Activated CD8-positive, alpha-beta memory T cell treated with anti-CD3 and anti-CD28 coated beads for 48 hours (primary cell): ENCODE data around the gene S100B.
"Not testable (repeated sequence)": the region's sequence is repeated elsewhere in the genome, so short reads cannot be mapped to it uniquely, and the experiment has no call there.

Experiments
- DNase-seq, 3 experiments: peaks; one replicate each; pipeline ENCODE4 v3.0.0-alpha.2; 2020; ENCODE audit warnings: low read depth in 2 of 3, low spot score in 2 of 3

S100B gene

DNA sequence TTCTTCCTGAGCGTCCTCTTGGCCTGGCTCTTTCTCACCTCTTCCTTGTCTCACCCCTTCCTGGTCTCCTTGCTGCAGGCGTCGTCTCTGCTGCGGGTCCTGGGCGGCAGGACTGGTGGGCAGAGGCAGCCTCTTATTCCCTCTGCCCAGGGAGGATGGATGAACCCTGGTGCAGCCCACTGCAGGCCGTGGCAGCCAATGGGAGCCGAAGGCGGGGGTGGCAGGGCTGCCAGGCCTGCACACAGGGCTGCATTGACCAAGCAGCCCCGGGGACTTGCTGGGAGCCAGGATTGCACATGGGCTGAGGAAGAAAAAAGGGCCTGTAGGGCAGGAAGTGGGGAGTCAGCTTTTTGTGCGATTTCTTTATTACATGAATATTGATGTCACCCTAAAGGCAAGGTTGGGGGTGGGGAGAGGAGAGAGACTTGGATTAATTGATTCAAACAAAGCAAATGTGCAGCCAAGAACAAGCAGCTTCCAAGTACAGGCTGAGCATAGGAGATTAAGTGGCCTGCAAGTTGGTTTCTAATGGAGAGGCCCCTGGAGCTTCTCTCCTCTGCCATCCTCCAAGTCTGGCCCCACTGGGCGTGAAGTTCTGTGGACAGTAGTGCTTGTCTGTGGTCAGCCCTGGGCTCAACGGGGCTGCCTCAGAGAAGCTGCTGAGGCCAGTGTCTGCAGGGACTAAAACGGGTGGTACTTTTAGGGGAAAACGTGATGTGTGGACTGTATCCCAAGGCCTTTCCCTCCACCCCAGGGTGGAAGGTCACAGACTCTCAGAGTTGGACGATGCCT lies at the start of gene S100B:
TSS of gene S100B (minus strand) at position 108 of the 792 bp plus-strand sequence. CDS start 2,667 bp downstream, outside the sequence.
- DNase-seq: no peak

GRCh38 chr21:46651121-46651520 lies 46.2 kb upstream of the S100B start:
- no peak for DNase-seq

DNA sequence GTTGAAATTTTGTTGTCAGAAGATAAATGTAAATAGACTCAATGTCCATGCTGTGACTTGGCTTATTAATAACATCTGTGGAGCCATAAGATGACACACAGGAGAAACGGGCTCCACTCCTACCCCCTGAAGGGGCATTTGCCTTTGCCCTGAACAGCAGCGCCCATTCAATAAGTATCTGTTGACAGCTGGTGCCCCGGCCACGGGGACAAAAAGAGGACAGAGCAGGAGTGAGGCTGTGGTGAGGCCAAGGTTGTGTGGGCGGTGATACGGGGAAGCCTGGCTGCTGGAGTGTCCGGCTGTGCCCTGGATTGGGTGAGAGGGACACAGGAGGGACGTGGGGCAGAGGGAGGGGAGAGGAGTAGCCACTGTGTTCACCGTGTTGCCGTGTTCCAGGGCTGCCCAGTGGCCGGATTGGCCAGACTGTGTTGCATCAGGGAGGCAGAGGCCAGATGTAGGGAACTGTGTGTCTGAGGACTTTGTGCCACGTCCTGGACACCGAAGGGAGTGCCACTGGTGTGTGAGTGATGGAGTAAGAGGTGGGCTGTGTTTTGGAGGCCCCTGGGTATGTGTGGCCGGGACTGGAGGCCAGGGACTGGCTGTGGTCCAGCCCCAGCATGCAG lies 45.7 kb upstream of the S100B start:
- no peak for DNase-seq

DNA sequence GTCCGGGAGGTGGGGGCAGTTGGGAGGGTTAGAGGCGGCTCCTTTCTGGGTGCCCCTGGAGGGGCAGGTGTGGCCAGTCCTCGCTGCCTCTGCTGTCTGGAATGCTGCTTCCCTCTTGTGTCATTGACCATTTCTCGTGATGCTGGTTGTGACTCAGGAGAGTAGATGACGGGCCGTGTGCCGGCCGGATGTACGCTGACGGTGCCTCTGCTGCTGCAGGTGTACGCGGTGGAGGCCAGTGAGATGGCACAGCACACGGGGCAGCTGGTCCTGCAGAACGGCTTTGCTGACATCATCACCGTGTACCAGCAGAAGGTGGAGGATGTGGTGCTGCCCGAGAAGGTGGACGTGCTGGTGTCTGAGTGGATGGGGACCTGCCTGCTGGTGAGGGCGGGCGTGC lies 44.5 kb upstream of the S100B start:
- DNase-seq: no peak

- no peak for DNase-seq
Observed at GRCh38 chr21:46648539-46648938, 43.7 kb upstream of the S100B start.

DNA sequence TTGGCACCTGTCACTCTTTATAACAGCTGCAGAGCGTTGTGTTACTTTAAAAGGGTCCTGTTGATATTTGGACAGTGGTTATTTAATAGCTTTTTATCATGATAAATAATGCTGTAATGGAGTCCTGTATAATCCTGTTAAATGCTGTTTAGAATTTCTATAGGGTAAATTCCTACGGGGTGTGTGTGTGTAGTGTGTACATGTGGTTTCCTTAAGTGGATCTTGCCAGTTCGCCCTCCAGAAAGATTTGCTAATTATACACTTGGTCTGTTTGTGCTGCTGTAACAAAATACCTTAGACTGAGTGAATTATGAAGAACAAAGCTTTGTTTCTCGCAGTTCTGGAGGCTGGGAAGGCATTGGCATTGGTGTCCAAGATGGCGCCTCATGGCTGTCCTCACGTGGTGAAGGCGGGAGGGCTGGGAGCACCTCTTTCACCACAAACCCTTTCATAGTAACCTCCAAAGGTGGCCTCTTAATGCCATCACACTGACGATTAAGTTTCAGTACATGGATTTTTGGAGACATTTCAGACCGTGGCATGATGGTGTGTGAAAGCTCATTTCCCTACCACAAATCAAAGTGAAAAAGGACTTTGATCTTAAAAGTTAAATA lies 41.8 kb upstream of the S100B start:
- no peak for DNase-seq

DNA sequence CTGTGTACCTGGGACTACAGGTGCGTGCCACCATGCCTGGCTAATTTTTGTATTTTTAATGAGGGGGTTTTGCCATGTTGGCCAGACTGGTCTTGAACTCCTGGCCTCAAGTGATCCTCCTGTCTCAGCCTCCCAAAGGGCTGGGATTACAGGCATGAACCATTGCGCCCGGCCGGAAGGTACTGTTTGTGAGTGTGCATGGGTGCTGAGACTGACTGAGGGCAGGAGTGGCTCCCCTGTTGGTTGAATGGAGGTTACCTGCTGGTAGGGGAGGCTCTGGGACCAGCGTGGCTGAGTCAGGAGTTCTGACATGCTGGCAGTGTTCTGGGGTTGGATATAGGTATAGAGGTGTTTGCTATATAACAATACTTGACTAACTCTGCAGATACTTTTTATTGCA lies 41.0 kb upstream of the S100B start:
- DNase-seq: no peak

DNA sequence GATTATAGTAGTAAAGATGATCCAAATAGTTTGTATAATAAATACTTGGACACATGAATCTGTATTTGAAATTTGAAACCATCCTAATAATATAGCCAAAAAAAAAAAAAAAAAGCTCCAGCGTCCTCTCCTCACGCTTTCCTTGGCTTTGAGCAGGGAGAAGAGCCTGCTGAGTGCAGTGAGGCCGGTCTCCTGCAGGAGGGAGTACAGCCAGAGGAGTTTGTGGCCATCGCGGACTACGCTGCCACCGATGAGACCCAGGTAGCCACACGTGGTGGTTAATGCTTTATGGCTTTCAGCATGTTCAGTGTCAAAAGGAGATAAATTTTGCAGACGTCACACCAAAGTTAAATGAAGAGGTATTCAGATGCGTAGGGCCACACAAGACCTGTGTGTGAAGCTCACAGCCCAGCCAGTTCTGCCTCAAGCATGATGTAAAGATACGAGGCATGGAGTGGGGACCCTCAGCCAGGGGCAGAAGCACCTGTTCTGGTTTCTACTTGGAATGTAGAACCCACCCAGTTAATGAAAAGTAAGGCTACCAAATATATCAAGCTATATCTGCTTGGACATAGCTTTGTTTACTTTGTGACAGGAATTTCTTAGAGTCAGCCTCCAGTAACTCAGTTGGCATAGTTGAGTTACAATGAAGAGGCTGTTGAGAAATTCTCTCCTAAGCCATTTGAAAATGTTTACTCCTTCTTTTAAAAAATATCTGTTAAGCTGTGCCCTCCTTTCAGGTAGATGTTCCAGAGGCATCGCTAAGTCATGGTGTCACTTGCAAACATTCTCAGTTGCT lies 38.7 kb upstream of the S100B start:
- DNase-seq: no peak

- no peak for DNase-seq
Observed at GRCh38 chr21:46641656-46642055, 36.8 kb upstream of the S100B start.

- DNase-seq: no peak
Observed at GRCh38 chr21:46639489-46640386, 34.9 kb upstream of the S100B start.

GRCh38 chr21:46637952-46638746 lies 33.3 kb upstream of the S100B start:
- no peak for DNase-seq

DNA sequence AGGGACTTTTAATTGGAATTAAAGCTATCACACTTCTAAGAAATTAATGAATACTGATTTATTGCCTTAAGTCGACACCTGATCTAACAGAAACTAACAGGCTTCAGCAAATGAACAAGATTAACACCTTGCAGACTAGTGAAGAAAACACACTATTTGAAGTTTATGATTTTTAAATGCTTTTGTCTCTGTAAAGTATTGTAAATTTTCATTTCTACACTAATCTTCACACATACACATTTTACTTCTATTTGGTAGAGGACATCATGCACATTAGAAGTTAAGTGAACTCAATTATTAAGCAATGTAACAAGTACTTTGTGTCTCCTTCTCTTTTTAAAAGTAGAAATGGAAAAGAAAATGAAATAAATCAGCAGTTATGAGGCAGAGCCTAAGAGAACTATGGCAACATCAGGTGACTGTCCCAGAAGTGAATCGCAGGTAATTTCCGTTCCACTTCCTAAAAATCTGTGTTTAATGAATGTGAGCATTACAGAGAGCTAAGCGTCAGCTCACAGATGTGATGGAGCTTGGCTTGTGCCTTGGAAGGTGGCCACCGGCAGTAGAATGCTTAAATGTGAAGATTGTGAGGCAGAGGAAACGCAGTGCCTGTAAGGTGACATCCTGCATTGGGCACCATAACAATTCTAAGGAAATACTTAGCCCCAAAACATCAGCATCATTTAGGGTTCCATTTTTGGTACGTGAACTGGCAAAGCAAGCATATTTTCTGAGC lies 31.8 kb upstream of the S100B start:
- no peak for DNase-seq

DNA sequence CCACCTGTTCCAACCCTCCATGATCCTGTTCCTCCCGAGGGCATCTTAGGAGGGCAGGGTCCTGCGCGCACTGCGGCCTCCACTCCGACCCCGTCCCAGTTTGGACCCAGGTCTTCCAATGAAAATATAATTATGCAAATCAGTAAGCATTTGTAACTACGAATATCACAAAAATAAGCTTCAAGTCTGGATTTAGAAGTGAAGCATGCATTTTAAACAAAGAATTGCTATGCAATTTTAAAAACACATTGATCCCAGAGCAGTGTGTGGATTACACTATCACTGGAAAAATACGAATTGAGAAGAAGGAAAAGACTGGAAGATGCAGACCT lies 31.3 kb upstream of the S100B start:
- DNase-seq: no peak

DNA sequence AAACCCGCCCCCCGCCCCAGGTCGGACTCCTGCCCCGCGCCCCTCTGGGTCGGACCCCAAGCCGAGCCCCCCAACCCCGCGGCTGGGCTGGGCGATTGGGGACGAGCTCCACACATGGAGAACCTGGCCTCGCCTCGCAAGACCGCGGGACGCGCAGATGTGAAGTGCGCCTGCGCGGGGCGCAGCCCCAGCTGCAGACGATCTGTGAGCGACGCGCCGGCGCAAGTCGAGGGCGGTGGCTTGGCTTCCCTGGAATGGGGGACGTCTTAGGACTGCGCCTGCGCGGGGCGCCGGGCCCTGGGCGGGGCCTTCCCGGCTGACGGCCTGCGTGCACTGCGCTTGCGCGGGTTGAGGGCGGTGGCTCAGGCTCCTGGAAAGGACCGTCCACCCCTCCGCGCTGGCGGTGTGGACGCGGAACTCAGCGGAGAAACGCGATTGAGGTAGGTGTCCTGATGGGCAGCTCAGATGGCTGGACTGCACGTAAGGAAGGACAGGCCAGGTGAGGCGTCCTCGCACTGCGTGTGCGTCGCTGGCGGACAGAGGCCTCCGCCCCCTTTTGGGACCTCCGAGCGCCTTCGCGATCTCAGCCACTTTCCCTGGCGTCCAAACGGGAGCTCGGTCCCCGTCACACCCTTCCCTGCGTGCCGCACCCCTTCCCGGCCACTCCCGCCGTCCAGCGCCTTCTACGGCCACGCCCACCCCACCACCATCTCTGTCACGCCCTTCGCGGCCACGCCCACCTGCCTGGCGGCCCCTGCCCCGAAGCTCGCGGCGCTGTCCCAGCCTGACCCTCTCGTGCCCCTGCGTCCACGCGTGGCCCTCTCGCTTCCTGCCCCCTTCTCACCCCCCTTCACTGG lies 30.7 kb upstream of the S100B start, which contains the start of gene PRMT2:
TSS of gene PRMT2 (plus strand) at position 351 of the 857 bp plus-strand sequence. CDS start 1,278 bp downstream, outside the sequence.
- peak; percentile 93 to 98 (median 95) for DNase-seq

DNA sequence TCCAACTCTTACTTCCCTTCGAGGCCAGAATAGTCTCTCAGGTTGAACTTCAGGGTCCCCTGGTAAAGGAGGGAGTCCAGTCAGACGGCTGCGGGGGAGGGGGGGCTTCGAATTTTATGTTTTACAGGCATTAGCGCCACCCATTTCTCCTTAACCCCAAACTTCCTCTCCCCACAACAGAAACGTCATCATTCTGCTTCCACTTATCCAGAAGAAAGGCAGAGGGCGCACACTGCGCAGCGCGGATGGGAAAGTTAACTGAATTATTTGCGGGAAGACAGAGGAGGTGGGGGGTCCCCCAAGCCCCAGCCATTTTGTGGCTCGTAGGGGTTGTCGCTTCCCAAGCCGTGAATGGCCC lies 30.1 kb upstream of the S100B start:
- DNase-seq: peak in 1 of 3 experiments; percentile 42

GRCh38 chr21:46634427-46634826 lies 29.5 kb upstream of the S100B start:
- DNase-seq: no peak

DNA sequence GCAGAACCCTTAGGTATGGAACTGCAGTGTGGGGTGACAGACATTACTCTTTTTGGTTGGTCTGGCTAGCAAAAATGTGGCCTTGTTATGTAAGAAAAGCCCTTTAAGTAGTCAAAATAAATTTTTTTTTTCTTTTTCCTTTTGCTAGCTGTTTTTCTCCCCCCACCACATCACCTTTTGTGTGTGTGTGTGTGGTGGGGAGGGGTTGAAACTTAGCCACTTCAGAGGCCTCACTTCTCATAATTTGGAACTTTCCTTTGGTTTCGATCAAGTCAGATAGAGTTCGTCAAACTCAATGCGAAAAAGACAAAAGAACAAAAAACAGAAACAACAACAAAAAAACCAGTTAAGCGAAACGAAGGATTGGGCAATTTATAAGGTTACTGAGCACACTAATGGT lies 28.7 kb upstream of the S100B start:
- no peak for DNase-seq

GRCh38 chr21:46630915-46631314 lies 26.0 kb upstream of the S100B start:
- not testable (repeated sequence) for DNase-seq
